Large intestine (tissue), 3 donors: ENCODE data around the gene CRTAC1. TPM values are rescaled to one million over a fixed set of nuclear protein-coding genes. Genes with fewer than 3 reads are reported as not detected.

Source experiments
- DNase-seq, 2 donors: peaks; one replicate each; pipeline versions ENCODE4 v3.0.0 to v3.0.0-alpha.2; 2013
- H3K27ac ChIP-seq: one replicate; pipeline ENCODE4 v1.5.1; 2013; ENCODE audit warnings: low read length
- H3K27me3 ChIP-seq: 2 replicates; pipeline ENCODE4 v1.6.1; 2013; ENCODE audit warnings: low read length; ENCODE audit not compliant: control insufficient read depth, insufficient read depth
- H3K36me3 ChIP-seq: 2 replicates; pipeline ENCODE4 v1.6.1; 2013; ENCODE audit warnings: low read length; ENCODE audit not compliant: control insufficient read depth, insufficient read depth
- H3K4me1 ChIP-seq: one replicate; pipeline ENCODE4 v1.6.1; 2013; ENCODE audit warnings: low read length; ENCODE audit not compliant: control insufficient read depth, insufficient read depth
- H3K4me3 ChIP-seq: one replicate; pipeline ENCODE4 v1.5.1; 2013; ENCODE audit warnings: low read length
- H3K9me3 ChIP-seq: one replicate; pipeline ENCODE4 v1.6.1; 2013; ENCODE audit warnings: mild to moderate bottlenecking, low read depth, low read length, moderate library complexity; ENCODE audit not compliant: control insufficient read depth
- WGBS: methylation state at CpG from one replicate; pipeline ENCODE4 v1.1.5; 2013; ENCODE audit warnings: low lambda C conversion rate; ENCODE audit not compliant: insufficient coverage; 5-methylcytosine and 5-hydroxymethylcytosine counted together
- polyA plus RNA-seq: library from polyadenylated mRNA; unstranded; fragments of 120-200 nt; gene quantifications from one replicate; pipeline ENCODE4 v1.2.1, GENCODE V29; 2013

The CRTAC1 gene
- polyA plus RNA-seq, 1 donor: 2.5 TPM

DNA sequence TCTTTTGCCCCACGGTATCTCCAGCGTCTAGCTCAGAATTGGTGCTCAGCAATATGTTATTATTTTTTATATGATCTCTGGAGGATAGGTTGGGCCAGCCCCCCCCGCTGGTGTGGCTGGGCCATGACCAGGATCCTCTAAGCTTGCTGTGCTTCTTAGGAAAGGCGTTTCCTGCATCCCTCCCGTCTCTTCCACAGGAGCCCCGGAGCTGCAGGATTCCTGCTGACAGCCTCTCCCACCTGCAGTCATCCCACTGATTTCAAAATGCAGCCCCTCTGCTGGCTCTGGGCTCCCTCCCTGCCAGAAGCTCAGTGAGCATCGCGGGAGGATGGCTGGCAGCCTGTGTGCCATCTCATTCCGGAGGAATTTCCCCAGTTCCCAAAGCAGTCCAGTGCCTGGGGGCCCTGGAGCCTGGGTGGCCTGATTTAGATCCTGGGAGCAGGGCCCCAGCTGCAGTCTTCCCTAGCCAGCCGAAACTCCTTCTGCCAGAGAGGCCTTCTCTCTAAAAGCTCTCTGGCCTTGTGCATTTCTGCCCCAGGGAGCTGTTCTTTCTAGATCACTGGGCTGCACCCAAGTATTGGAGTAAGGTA lies 202.6 kb downstream of the CRTAC1 start:
- no peaks in the 10 kb centered on the region for H3K9me3 ChIP-seq
- no peaks in the 10 kb centered on the region for H3K36me3 ChIP-seq
- no peak overlapping the region for H3K4me3 ChIP-seq
- DNase-seq: no peak
- H3K4me1 ChIP-seq: no peaks in the 10 kb centered on the region
- peaks cover 9% of the 10 kb centered on the region for H3K27me3 ChIP-seq
- WGBS: no CpG with 5 or more reads among the region's 10 CpGs
- no peak overlapping the region for H3K27ac ChIP-seq

- no peak overlapping the region for H3K27ac ChIP-seq
- H3K4me1 ChIP-seq: no peaks in the 10 kb centered on the region
- no peaks in the 10 kb centered on the region for H3K9me3 ChIP-seq
- DNase-seq: no peak
- H3K36me3 ChIP-seq: no peaks in the 10 kb centered on the region
- H3K27me3 ChIP-seq: peaks cover 2% of the 10 kb centered on the region
- WGBS: no CpG with 5 or more reads among the region's 1 CpG
- H3K4me3 ChIP-seq: no peak overlapping the region
Measured at GRCh38 chr10:97826892-97827291, 203.5 kb downstream of the CRTAC1 start.

DNA sequence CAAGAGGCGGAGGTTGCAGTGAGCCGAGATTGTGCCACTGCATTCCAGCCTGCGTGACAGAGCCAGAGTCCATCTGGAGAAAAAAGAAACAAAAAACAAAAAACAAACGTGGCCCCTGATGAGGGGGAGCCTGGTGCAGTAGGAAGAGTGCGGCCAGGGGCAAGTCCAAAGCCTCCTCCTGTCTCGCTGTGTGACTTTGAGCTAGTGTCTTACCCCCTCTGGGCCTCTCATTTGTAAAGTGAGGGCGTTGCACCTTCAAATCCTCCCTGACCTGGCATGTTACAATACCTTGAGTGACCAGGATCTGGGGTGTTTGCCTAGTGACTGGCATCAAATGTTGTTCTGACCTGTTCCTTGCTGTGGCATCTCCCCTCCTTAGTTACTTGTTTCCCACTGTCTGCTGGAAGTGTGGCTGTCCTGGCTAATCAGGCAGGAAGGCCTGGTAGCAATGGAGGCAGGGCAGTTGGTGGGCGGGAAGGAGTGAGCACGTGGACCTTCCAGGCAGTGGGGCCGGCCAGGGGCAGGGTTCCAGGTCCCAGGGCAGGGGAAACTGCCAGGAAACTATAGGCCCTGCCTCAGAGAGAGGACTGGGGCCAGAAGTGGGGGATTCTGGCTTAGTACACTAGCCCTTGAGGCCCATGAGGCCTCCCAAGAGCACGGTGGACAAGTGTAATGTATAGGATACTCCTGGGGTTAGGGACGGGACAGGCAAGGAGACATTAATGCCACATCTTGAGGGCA lies 205.2 kb downstream of the CRTAC1 start:
- 100% methylated on average over 1 of the region's 12 CpGs for WGBS
- DNase-seq: no peak
- no peaks in the 10 kb centered on the region for H3K27me3 ChIP-seq
- no peaks in the 10 kb centered on the region for H3K4me1 ChIP-seq
- no peak overlapping the region for H3K27ac ChIP-seq
- no peaks in the 10 kb centered on the region for H3K36me3 ChIP-seq
- H3K4me3 ChIP-seq: no peak overlapping the region
- H3K9me3 ChIP-seq: no peaks in the 10 kb centered on the region

DNA sequence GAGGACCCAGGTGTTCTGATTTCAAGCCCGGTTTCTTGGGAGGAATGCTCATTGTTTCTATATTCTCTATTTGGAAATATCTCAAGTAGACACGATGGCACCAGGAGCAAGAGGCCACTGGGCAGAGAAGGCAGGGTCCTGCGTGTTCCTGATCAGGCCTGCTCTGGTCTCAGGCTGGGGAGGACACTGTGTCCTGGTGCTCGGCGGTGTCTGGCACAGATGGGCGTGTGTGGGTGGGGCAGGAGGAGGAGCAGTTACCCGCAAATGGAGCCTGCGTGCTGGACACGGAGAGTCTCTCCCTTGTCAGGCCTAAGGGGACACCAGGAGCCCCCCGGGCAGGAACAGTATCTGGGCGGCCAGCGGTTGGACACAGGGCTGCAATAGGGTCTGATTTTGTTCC lies 206.7 kb downstream of the CRTAC1 start:
- H3K27ac ChIP-seq: no peak overlapping the region
- no peak overlapping the region for H3K4me3 ChIP-seq

DNA sequence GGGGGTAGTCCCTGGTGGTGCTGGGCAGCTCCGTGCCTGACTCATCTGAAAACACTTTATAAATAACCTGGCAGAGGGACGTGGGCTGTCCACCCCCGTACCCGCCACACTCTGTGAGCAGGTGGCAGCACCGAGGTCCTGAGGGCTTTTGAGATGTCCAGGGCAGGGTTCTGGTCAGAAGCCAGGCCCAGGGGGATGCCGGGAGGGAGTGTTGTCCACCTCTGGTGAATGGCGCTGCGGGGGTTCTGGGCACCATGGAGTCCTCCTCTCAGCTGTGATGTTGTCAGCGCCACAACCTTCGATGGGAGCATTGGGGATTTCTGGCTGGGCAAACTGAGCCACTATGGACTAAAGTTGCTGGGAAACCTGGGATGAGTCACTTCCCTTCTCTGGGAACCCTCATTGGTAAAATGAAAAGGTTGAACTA lies 208.1 kb downstream of the CRTAC1 start:
- no peaks in the 10 kb centered on the region for H3K36me3 ChIP-seq
- H3K27ac ChIP-seq: no peak overlapping the region
- no CpG with 5 or more reads among the region's 10 CpGs for WGBS

More for the DNA sequence above, 206.7 kb downstream of the CRTAC1 start:
- Histone ChIP-seq H3K9me3 (no peaks in the 10 kb centered on the region), H3K36me3 (no peaks in the 10 kb centered on the region), H3K27me3 (peaks cover 3% of the 10 kb centered on the region), H3K4me1 (no peaks in the 10 kb centered on the region)
- WGBS: no CpG with 5 or more reads among the region's 12 CpGs
- DNase-seq: no peak

GRCh38 chr10:97821308-97822038 lies 208.9 kb downstream of the CRTAC1 start:
- no peak for DNase-seq
- no peaks in the 10 kb centered on the region for H3K9me3 ChIP-seq
- WGBS: no CpG with 5 or more reads among the region's 9 CpGs
- no peak overlapping the region for H3K27ac ChIP-seq
- peaks cover 3% of the 10 kb centered on the region for H3K27me3 ChIP-seq
- H3K4me3 ChIP-seq: no peak overlapping the region
- H3K4me1 ChIP-seq: no peaks in the 10 kb centered on the region
- no peaks in the 10 kb centered on the region for H3K36me3 ChIP-seq

More for the DNA sequence above, 208.1 kb downstream of the CRTAC1 start:
- H3K4me1 ChIP-seq: no peaks in the 10 kb centered on the region
- DNase-seq: no peak
- no peaks in the 10 kb centered on the region for H3K9me3 ChIP-seq
- peaks cover 3% of the 10 kb centered on the region for H3K27me3 ChIP-seq
- no peak overlapping the region for H3K4me3 ChIP-seq

GRCh38 chr10:97820096-97820704 lies 210.2 kb downstream of the CRTAC1 start:
- Histone ChIP-seq H3K36me3 (no peaks in the 10 kb centered on the region), H3K27ac (no peak overlapping the region), H3K27me3 (peaks cover 3% of the 10 kb centered on the region), H3K9me3 (no peaks in the 10 kb centered on the region), H3K4me3 (no peak overlapping the region), H3K4me1 (no peaks in the 10 kb centered on the region)
- DNase-seq: no peak
- WGBS: 100% methylated on average over 5 of the region's 8 CpGs

- no peaks in the 10 kb centered on the region for H3K9me3 ChIP-seq
- H3K27me3 ChIP-seq: peaks cover 3% of the 10 kb centered on the region
- no peaks in the 10 kb centered on the region for H3K4me1 ChIP-seq
- H3K36me3 ChIP-seq: no peaks in the 10 kb centered on the region
- no peak for DNase-seq
- no peak overlapping the region for H3K27ac ChIP-seq
- H3K4me3 ChIP-seq: no peak overlapping the region
Measured at GRCh38 chr10:97818572-97818971, 211.8 kb downstream of the CRTAC1 start.

DNA sequence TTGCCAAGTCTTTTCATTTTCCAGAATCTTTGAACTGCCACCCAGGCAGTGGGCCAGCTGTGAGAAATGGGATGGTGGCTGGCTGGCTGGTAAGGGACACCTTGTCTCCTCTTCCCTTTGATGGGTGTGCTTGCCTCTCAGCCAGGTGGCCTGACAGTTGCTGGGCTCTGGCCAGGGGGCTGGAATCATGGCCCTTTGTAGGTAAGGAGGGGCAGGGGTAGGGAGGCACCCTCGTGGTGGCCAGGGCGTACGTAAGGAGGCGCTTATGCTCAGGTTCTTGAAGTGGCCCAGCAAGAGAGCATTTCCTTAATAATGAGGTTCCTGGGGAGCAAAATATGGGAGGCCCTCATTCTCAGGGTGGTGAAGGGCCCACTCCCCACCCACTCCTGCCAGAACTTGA lies 213.8 kb downstream of the CRTAC1 start:
- no CpG with 5 or more reads among the region's 4 CpGs for WGBS
- H3K27me3 ChIP-seq: peaks cover 3% of the 10 kb centered on the region
- H3K27ac ChIP-seq: no peak overlapping the region
- no peaks in the 10 kb centered on the region for H3K4me1 ChIP-seq
- no peaks in the 10 kb centered on the region for H3K9me3 ChIP-seq
- no peak overlapping the region for H3K4me3 ChIP-seq
- DNase-seq: no peak
- no peaks in the 10 kb centered on the region for H3K36me3 ChIP-seq
